ENCODE measurements around the gene ZNF501. TPM values are rescaled to one million over a fixed set of nuclear protein-coding genes. Genes with fewer than 3 reads are reported as not detected.

Gene ZNF501
- total RNA-seq (1 to 10 TPM in 8 of 9 donors, under 1 TPM in 1; 0.06 to 4.6 (median 2.1) TPM), polyA plus RNA-seq (1 to 10 TPM in 2 of 3 donors, under 1 TPM in 1; 0.74 to 2.0 (median 1.6) TPM)
- long read RNA-seq, donor 1 = 0 reads
- long read RNA-seq, donor 2 = 0 reads
- long read RNA-seq, donor 3 = 0 reads
- long read RNA-seq, donor 4, partial matches to known transcripts = 1 of 1 reads
- long read RNA-seq, donor 4, other reads (novel, unspliced or antisense) = 0 of 1 reads
- long read RNA-seq, donor 5, partial matches to known transcripts = 0 of 1 reads
- long read RNA-seq, donor 5, other reads (novel, unspliced or antisense) = 0 of 1 reads
- long read RNA-seq, donor 6, partial matches to known transcripts = 0 of 1 reads
- long read RNA-seq, donor 6, other reads (novel, unspliced or antisense) = 0 of 1 reads
- long read RNA-seq, donor 7 = 0 reads
- long read RNA-seq, donor 8, partial matches to known transcripts = 0 of 1 reads
- long read RNA-seq, donor 8, other reads (novel, unspliced or antisense) = 0 of 1 reads
- long read RNA-seq, donor 9, partial matches to known transcripts = 0 of 2 reads
- long read RNA-seq, donor 9, other reads (novel, unspliced or antisense) = 0 of 2 reads
- long read RNA-seq, donor 10 = 0 reads

GRCh38 chr3:44729384-44729910 is at the start of gene ZNF501:
Gene ZNF501, plus strand, starts transcription at chr3:44729635. Its CDS starts 4,787 bp downstream, at chr3:44734422.
- peak within 1 kb of the TSS in 1 of 5 donors; percentile 6 for H3K27ac ChIP-seq
- 0 to 1% (median 1%) methylated on average over 11 to 46 of the region's 46 CpGs for WGBS, 4 donors

GRCh38 chr3:44680921-44681455 is 48.4 kb upstream of the ZNF501 start:
- Histone ChIP-seq H3K4me3 (no peak overlapping the region), H3K36me3 (replicated peaks in 1 of 2) (no peaks in the 10 kb centered on the region), H3K9me3 (replicated peaks in 1 of 3) (no peaks in the 10 kb centered on the region), H3K27ac (no peak overlapping the region), H3K27me3 (no peaks in the 10 kb centered on the region), H3K4me1 (replicated peaks in 1 of 2) (peaks cover 0 to 5% of the 10 kb centered on the region in 2 donors)
- DNase-seq = no peak
- 94 to 100% (median 97%) methylated on average over 4 of the region's 4 CpGs for WGBS, 4 donors
- intact Hi-C loops (cut with DNase I) = no loop called here
- TF ChIP-seq POLR2A (IDR thresholded peaks at IDR 0.05) (no peak), CTCF (IDR thresholded peaks at IDR 0.05) (no peak)

More at GRCh38 chr3:44729384-44729910, at the start of gene ZNF501:
- H3K36me3 ChIP-seq (replicated peaks in 1 of 2) = no peaks in the 10 kb centered on the region
- intact Hi-C loops (cut with DNase I) = no loop called here
- peak; percentile 80 to 95 (median 87) for DNase-seq
- no peaks in the 10 kb centered on the region for H3K4me1 ChIP-seq (replicated peaks in 1 of 2)
- peak within 1 kb of the TSS in 2 of 4 donors; percentile 18 to 64 for H3K4me3 ChIP-seq
- peaks cover 0 to 50% (median 9%) of the 10 kb centered on the region in 3 donors for H3K9me3 ChIP-seq (replicated peaks in 1 of 3)
- peak; percentile 23 to 25 for TF ChIP-seq POLR2A (IDR thresholded peaks at IDR 0.05)
- no peak for TF ChIP-seq CTCF (IDR thresholded peaks at IDR 0.05)
- no peaks in the 10 kb centered on the region for H3K27me3 ChIP-seq

- 90 to 98% (median 95%) methylated on average over 2 of the region's 2 CpGs for WGBS, 4 donors
- no peak for DNase-seq
- no peaks in the 10 kb centered on the region for H3K27me3 ChIP-seq
- H3K9me3 ChIP-seq (replicated peaks in 1 of 3) = no peaks in the 10 kb centered on the region
- TF ChIP-seq POLR2A (IDR thresholded peaks at IDR 0.05) (no peak), CTCF (IDR thresholded peaks at IDR 0.05) (no peak)
- H3K4me1 ChIP-seq (replicated peaks in 1 of 2) = peaks cover 0 to 5% of the 10 kb centered on the region in 2 donors
- intact Hi-C loops (cut with DNase I) = no loop called here
- H3K27ac ChIP-seq = no peak overlapping the region
- H3K4me3 ChIP-seq = no peak overlapping the region
- no peaks in the 10 kb centered on the region for H3K36me3 ChIP-seq (replicated peaks in 1 of 2)
These were observed 47.1 kb upstream of the ZNF501 start for GRCh38 chr3:44682182-44682896.
